Mucosa of descending colon (tissue), 3 donors: Measurements from ENCODE around the gene BCKDHA. TPM values are rescaled to one million over a fixed set of nuclear protein-coding genes. Genes with fewer than 3 reads are reported as not detected.
"Not testable (repeated sequence)": the region's sequence is repeated elsewhere in the genome, so short reads cannot be mapped to it uniquely, and the experiment has no call there.

Experiments
- ATAC-seq: fragments of 200-7000 bp; cut with Tn5 transposase; one replicate; pipeline ENCODE4 v1.9.1; 2020; ENCODE audit warnings: mild to moderate bottlenecking, moderate library complexity
- DNase-seq, 3 donors: peaks; one replicate each; pipeline ENCODE4 v3.0.0-alpha.2; 2020
- H3K36me3 ChIP-seq: fragments of 200-600 bp; one replicate; pipeline ENCODE4 v1.8.0; 2021; ENCODE audit warnings: low read depth, mild to moderate bottlenecking
- H3K4me1 ChIP-seq: fragments of 200-600 bp; one replicate; pipeline ENCODE4 v1.8.0; 2021; ENCODE audit warnings: low read depth, mild to moderate bottlenecking
- H3K4me3 ChIP-seq: fragments of 200-600 bp; one replicate; pipeline ENCODE4 v1.8.0; 2021; ENCODE audit warnings: mild to moderate bottlenecking
- H3K9me3 ChIP-seq: fragments of 200-600 bp; one replicate; pipeline ENCODE4 v1.8.0; 2021; ENCODE audit warnings: mild to moderate bottlenecking
- CTCF ChIP-seq: fragments of 200-600 bp; IDR thresholded peaks from one replicate; pipeline ENCODE4 v1.8.0; 2022; ENCODE audit warnings: antibody characterized with exemption, mild to moderate bottlenecking
- intact Hi-C, 2 donors: fragments of 100-400 bp; cut with DNase I in 1 of 2; cut with micrococcal nuclease in 1 of 2; formaldehyde crosslinking; loops; one replicate each; pipeline versions ENCODE4 v1.11.0 to v1.11.1; 2022; cut with DNase I, micrococcal nuclease
- total RNA-seq, 3 donors: library from RNA; stranded (reverse); fragmentation: NEBNext Ultra II Directional in 2 of 3; extraction: Animal tissue kit (Norgen Biotek cat#: 25700) in 2 of 3; gene quantifications; one replicate each; pipeline versions ENCODE4 v1.2.1 to v1.2.4, GENCODE V29; 2021 to 2023
- donor health status: DM: no; HTN: no; CAD: no; lungs with moderate emphysema.
- donor health status: DM: no; HTN: no; CAD: no.
- donor health status: DM: no; HTN: yes; CAD: no.

The BCKDHA gene
- total RNA-seq, 3 donors from 2014 or later: 16.6 to 22.5 (median 17.3) TPM

GRCh38 chr19:41377977-41378709 lies 19.5 kb upstream of the BCKDHA start:
- ATAC-seq (peak; percentile 10), DNase-seq (no peak)
- intact Hi-C loops: no loop called here
- no peak overlapping the region for H3K4me3 ChIP-seq
- H3K4me1 ChIP-seq: no peaks in the 10 kb centered on the region
- no peaks in the 10 kb centered on the region for H3K36me3 ChIP-seq
- TF ChIP-seq CTCF: no peak
- H3K9me3 ChIP-seq: no peaks in the 10 kb centered on the region

- H3K9me3 ChIP-seq, ATAC-seq, H3K4me3 ChIP-seq, H3K36me3 ChIP-seq, intact Hi-C loops, H3K4me1 ChIP-seq, DNase-seq: not testable (repeated sequence)
Measured at GRCh38 chr19:41381536-41381935, 16.1 kb upstream of the BCKDHA start.

GRCh38 chr19:41384351-41384750 lies 13.3 kb upstream of the BCKDHA start:
- Histone ChIP-seq H3K4me1 (no peaks in the 10 kb centered on the region), H3K4me3 (no peak overlapping the region), H3K36me3 (no peaks in the 10 kb centered on the region), H3K9me3 (no peaks in the 10 kb centered on the region)
- DNase-seq (no peak), ATAC-seq (no peak)
- intact Hi-C loops: no loop called here
- TF ChIP-seq CTCF: no peak

- no peak for TF ChIP-seq CTCF
- H3K9me3 ChIP-seq: no peaks in the 10 kb centered on the region
- H3K36me3 ChIP-seq: peaks cover 5% of the 10 kb centered on the region
- no peaks in the 10 kb centered on the region for H3K4me1 ChIP-seq
- no peak overlapping the region for H3K4me3 ChIP-seq
- no peak for ATAC-seq
- intact Hi-C loops: no loop called here
- no peak for DNase-seq
Measured at GRCh38 chr19:41386442-41386841, 11.2 kb upstream of the BCKDHA start.

GRCh38 chr19:41391618-41392017 lies 6.0 kb upstream of the BCKDHA start:
- TF ChIP-seq CTCF: no peak
- ATAC-seq (no peak), DNase-seq (no peak)
- intact Hi-C loops: no loop called here
- Histone ChIP-seq H3K4me3 (no peak overlapping the region), H3K4me1 (peaks cover 6% of the 10 kb centered on the region), H3K36me3 (peaks cover 5% of the 10 kb centered on the region), H3K9me3 (no peaks in the 10 kb centered on the region)

GRCh38 chr19:41392775-41393174 lies 4.8 kb upstream of the BCKDHA start:
- H3K4me3 ChIP-seq: no peak overlapping the region
- intact Hi-C loops: no loop called here
- peaks cover 5% of the 10 kb centered on the region for H3K36me3 ChIP-seq
- TF ChIP-seq CTCF: no peak
- H3K4me1 ChIP-seq: peaks cover 6% of the 10 kb centered on the region
- no peak for ATAC-seq
- no peak for DNase-seq
- H3K9me3 ChIP-seq: no peaks in the 10 kb centered on the region
